ENCODE results near the gene RIMKLA. TPM values are rescaled to one million over a fixed set of nuclear protein-coding genes. Genes with fewer than 3 reads are reported as not detected.

The RIMKLA gene
- total and polyA plus RNA-seq, 2 of the 13 experiments (the other 11 are each of a cell fraction or from before 2014, with no cell fraction given), result 2.5 to 3.8 TPM

GRCh38 chr1:42380586-42381279 lies at the start of gene RIMKLA (continued):
- TF ChIP-seq XRCC5 (optimal IDR thresholded peaks at IDR 0.05; ENCODE audit: low read length), result no peak
- TF ChIP-seq, protein P1, sequence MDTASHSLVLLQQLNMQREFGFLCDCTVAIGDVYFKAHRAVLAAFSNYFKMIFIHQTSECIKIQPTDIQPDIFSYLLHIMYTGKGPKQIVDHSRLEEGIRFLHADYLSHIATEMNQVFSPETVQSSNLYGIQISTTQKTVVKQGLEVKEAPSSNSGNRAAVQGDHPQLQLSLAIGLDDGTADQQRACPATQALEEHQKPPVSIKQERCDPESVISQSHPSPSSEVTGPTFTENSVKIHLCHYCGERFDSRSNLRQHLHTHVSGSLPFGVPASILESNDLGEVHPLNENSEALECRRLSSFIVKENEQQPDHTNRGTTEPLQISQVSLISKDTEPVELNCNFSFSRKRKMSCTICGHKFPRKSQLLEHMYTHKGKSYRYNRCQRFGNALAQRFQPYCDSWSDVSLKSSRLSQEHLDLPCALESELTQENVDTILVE (CRISPR knock-in tag; IDR thresholded peaks at IDR 0.05), result no peak
- TF ChIP-seq HMG20A (CRISPR knock-in tag; IDR thresholded peaks at IDR 0.05; ENCODE audit: borderline replicate concordance), result no peak
- TF ChIP-seq RARG (CRISPR knock-in tag; IDR thresholded peaks at IDR 0.05; ENCODE audit: low read depth), result no peak
- no peak for TF ChIP-seq TEAD2 (CRISPR knock-in tag; IDR thresholded peaks at IDR 0.05)
- TF ChIP-seq SMAD1 (CRISPR knock-in tag; IDR thresholded peaks at IDR 0.05; ENCODE audit: borderline replicate concordance, low read depth), result no peak
- TF ChIP-seq ZNF142 (CRISPR knock-in tag; IDR thresholded peaks at IDR 0.05), result no peak
- no peak for TF ChIP-seq HNRNPK (IDR thresholded peaks at IDR 0.05; ENCODE audit: low read depth, low read length, poor library complexity, severe bottlenecking)
- TF ChIP-seq ZNF660 (CRISPR knock-in tag; IDR thresholded peaks at IDR 0.05; ENCODE audit: borderline replicate concordance, low read depth), result no peak
- TF ChIP-seq HNRNPL (IDR thresholded peaks at IDR 0.05; ENCODE audit: low read depth, low read length), result no peak
- no peak for TF ChIP-seq ZNF230 (CRISPR knock-in tag; IDR thresholded peaks at IDR 0.05)
- no peak for TF ChIP-seq ZNF569 (CRISPR knock-in tag; IDR thresholded peaks at IDR 0.05; ENCODE audit: borderline replicate concordance)
- no peak for TF ChIP-seq MBD4 (IDR thresholded peaks at IDR 0.05; ENCODE audit: borderline replicate concordance, low read length)
- no peak for TF ChIP-seq ZNF180 (CRISPR knock-in tag; IDR thresholded peaks at IDR 0.05; ENCODE audit: borderline replicate concordance, low read depth)
- TF ChIP-seq TFDP2 (CRISPR knock-in tag; IDR thresholded peaks at IDR 0.05), result no peak; the same call in 1 of the 2 replicates
- TF ChIP-seq ZNF121 (CRISPR knock-in tag; IDR thresholded peaks at IDR 0.05), result no peak
- TF ChIP-seq ZNF557 (CRISPR knock-in tag; IDR thresholded peaks at IDR 0.05), result no peak
- no peak for TF ChIP-seq ZFAT (CRISPR knock-in tag; conservative IDR thresholded peaks at IDR 0.05)
- TF ChIP-seq ZFP91 (CRISPR knock-in tag; IDR thresholded peaks at IDR 0.05; ENCODE audit: borderline replicate concordance), result peak; percentile 22; the same call in 1 of the 2 replicates
- TF ChIP-seq NBN (conservative IDR thresholded peaks at IDR 0.05), result no peak

Measured in HepG2 (cell line).